Neural progenitor cell (in vitro differentiated cells): ENCODE results near the gene PSTPIP1. TPM values are rescaled to one million over a fixed set of nuclear protein-coding genes. Genes with fewer than 3 reads are reported as not detected.

Experiments used
- DNase-seq: peaks from one replicate; pipeline ENCODE4 v3.0.0-alpha.2; 2016; ENCODE audit warnings: low spot score
- H2AFZ ChIP-seq: fragments of 200-600 bp; sonication (generic); replicated peaks from 2 replicates; pipeline ENCODE4 v1.6.1; 2016; ENCODE audit warnings: antibody characterized with exemption
- H3F3A ChIP-seq: fragments of 200-600 bp; sonication (generic); 2 replicates; pipeline ENCODE4 v1.6.1; 2016; ENCODE audit warnings: antibody characterized with exemption, low read depth
- H3K27ac ChIP-seq: fragments of 200-600 bp; sonication (generic); 2 replicates; pipeline ENCODE4 v1.5.1; 2016; ENCODE audit warnings: mild to moderate bottlenecking
- H3K27me3 ChIP-seq: fragments of 200-600 bp; sonication (generic); 2 replicates; pipeline ENCODE4 v1.6.1; 2016; ENCODE audit warnings: mild to moderate bottlenecking, moderate library complexity
- H3K36me3 ChIP-seq: fragments of 200-600 bp; sonication (generic); 2 replicates; pipeline ENCODE4 v1.5.1; 2016
- H3K4me1 ChIP-seq: fragments of 200-600 bp; sonication (generic); 2 replicates; pipeline ENCODE4 v1.6.1; 2016; ENCODE audit warnings: mixed run types
- H3K4me2 ChIP-seq: fragments of 200-600 bp; sonication (generic); 2 replicates; pipeline ENCODE4 v1.6.1; 2016
- H3K4me3 ChIP-seq: fragments of 200-600 bp; sonication (generic); 2 replicates; pipeline ENCODE4 v1.5.1; 2016
- H3K79me2 ChIP-seq: fragments of 200-600 bp; sonication (generic); 2 replicates; pipeline ENCODE4 v1.6.1; 2016; ENCODE audit warnings: low read depth
- H3K9ac ChIP-seq: fragments of 200-600 bp; sonication (generic); 2 replicates; pipeline ENCODE4 v1.6.1; 2016
- H3K9me3 ChIP-seq: fragments of 200-600 bp; sonication (generic); 2 replicates; pipeline ENCODE4 v1.5.1; 2016; ENCODE audit warnings: low read depth
- H4K20me1 ChIP-seq: fragments of 200-600 bp; sonication (generic); 2 replicates; pipeline ENCODE4 v1.6.1; 2016; ENCODE audit warnings: low read depth
- H3K27ac Mint-ChIP-seq: 3 replicates; pipeline ENCODE4 v1.8.0; 2021; ENCODE audit warnings: mixed read lengths
- H3K27me3 Mint-ChIP-seq: 2 replicates; pipeline ENCODE4 v1.8.0; 2022; ENCODE audit warnings: low read depth, mild to moderate bottlenecking, inconsistent platforms, moderate library complexity, mixed read lengths; ENCODE audit not compliant: insufficient read depth
- H3K36me3 Mint-ChIP-seq: 3 replicates; pipeline ENCODE4 v1.8.0; 2021; ENCODE audit warnings: mixed read lengths
- H3K4me1 Mint-ChIP-seq: 3 replicates; pipeline ENCODE4 v1.8.0; 2021; ENCODE audit warnings: mixed read lengths
- H3K4me3 Mint-ChIP-seq: 3 replicates; pipeline ENCODE4 v1.8.0; 2021; ENCODE audit warnings: mild to moderate bottlenecking, moderate library complexity, mixed read lengths
- H3K9me3 Mint-ChIP-seq: 3 replicates; pipeline ENCODE4 v1.8.0; 2020; ENCODE audit warnings: mixed read lengths
- CTCF ChIP-seq: fragments of 200-600 bp; sonication (generic); IDR thresholded peaks from 2 replicates; pipeline ENCODE4 v1.5.1; 2017; ENCODE audit warnings: antibody characterized with exemption, mild to moderate bottlenecking
- EZH2 ChIP-seq: fragments of 200-600 bp; sonication (generic); IDR thresholded peaks from 2 replicates; pipeline ENCODE4 v1.6.1; 2017; ENCODE audit warnings: antibody characterized with exemption, mild to moderate bottlenecking, moderate library complexity
- EZH2phosphoT487 ChIP-seq: fragments of 200-600 bp; sonication (generic); IDR thresholded peaks from 2 replicates; pipeline ENCODE4 v1.6.1; 2017; ENCODE audit warnings: antibody characterized with exemption
- total RNA-seq: library from RNA; depleted of rRNA; stranded (reverse); fragments of >200 nt; gene quantifications from 2 replicates; pipeline ENCODE4 v1.2.3, GENCODE V29; 2015; ENCODE audit warnings: low replicate concordance

Gene PSTPIP1
- total RNA-seq, 1 donor from 2014 or later, result 0.19 TPM

GRCh38 chr15:77039217-77039533 is 44.2 kb downstream of the PSTPIP1 start:
- Histone ChIP-seq H3K4me2 (no peak overlapping the region), H3K27ac (no peak overlapping the region), H3K79me2 (no peaks in the 10 kb centered on the region), H3K4me1 (peaks cover 7% of the 10 kb centered on the region), H2AFZ (no peak overlapping the region), H3K9ac (no peak overlapping the region), H3F3A (peaks cover 11% of the 10 kb centered on the region), H3K9me3 (no peaks in the 10 kb centered on the region), H3K4me3 (no peak overlapping the region), H4K20me1 (no peaks in the 10 kb centered on the region), H3K27me3 (no peaks in the 10 kb centered on the region), H3K36me3 (no peaks in the 10 kb centered on the region)
- H3K4me3 Mint-ChIP-seq, result no peak overlapping the region
- no peak overlapping the region for H3K27ac Mint-ChIP-seq
- peaks cover 10% of the 10 kb centered on the region for H3K27me3 Mint-ChIP-seq
- H3K9me3 Mint-ChIP-seq, result peaks cover 5% of the 10 kb centered on the region
- no peak for DNase-seq
- H3K36me3 Mint-ChIP-seq, result peaks cover 25% of the 10 kb centered on the region
- peaks cover 6% of the 10 kb centered on the region for H3K4me1 Mint-ChIP-seq
- TF ChIP-seq EZH2phosphoT487, result no peak
- TF ChIP-seq EZH2, result no peak
- TF ChIP-seq CTCF, result no peak

GRCh38 chr15:77039848-77040247 is 44.9 kb downstream of the PSTPIP1 start:
- no peak for TF ChIP-seq EZH2
- TF ChIP-seq EZH2phosphoT487, result no peak
- TF ChIP-seq CTCF, result no peak
- Histone ChIP-seq H3K4me2 (no peak overlapping the region), H4K20me1 (no peaks in the 10 kb centered on the region), H3K27me3 (no peaks in the 10 kb centered on the region), H2AFZ (no peak overlapping the region), H3K9ac (no peak overlapping the region), H3F3A (peaks cover 11% of the 10 kb centered on the region), H3K36me3 (no peaks in the 10 kb centered on the region), H3K79me2 (no peaks in the 10 kb centered on the region), H3K27ac (no peak overlapping the region), H3K4me1 (peaks cover under 1% of the 10 kb centered on the region), H3K4me3 (no peak overlapping the region), H3K9me3 (no peaks in the 10 kb centered on the region)
- Mint-ChIP-seq H3K27me3 (peaks cover 10% of the 10 kb centered on the region), H3K27ac (no peak overlapping the region), H3K9me3 (peaks cover 5% of the 10 kb centered on the region), H3K36me3 (peaks cover 26% of the 10 kb centered on the region), H3K4me1 (no peaks in the 10 kb centered on the region), H3K4me3 (no peak overlapping the region)
- no peak for DNase-seq

- Mint-ChIP-seq H3K27me3 (peaks cover 10% of the 10 kb centered on the region), H3K27ac (no peak overlapping the region), H3K9me3 (peaks cover 5% of the 10 kb centered on the region), H3K4me1 (no peaks in the 10 kb centered on the region), H3K36me3 (peaks cover 34% of the 10 kb centered on the region), H3K4me3 (no peak overlapping the region)
- Histone ChIP-seq H3K9me3 (no peaks in the 10 kb centered on the region), H3K79me2 (no peaks in the 10 kb centered on the region), H3K27ac (no peak overlapping the region), H3K9ac (no peak overlapping the region), H3F3A (peaks cover 11% of the 10 kb centered on the region), H3K27me3 (no peaks in the 10 kb centered on the region), H2AFZ (no peak overlapping the region), H3K4me1 (no peaks in the 10 kb centered on the region), H4K20me1 (peaks cover 3% of the 10 kb centered on the region), H3K4me2 (no peak overlapping the region), H3K4me3 (no peak overlapping the region), H3K36me3 (no peaks in the 10 kb centered on the region)
- TF ChIP-seq EZH2, result no peak
- no peak for TF ChIP-seq EZH2phosphoT487
- no peak for TF ChIP-seq CTCF
- DNase-seq, result no peak
These were observed 45.7 kb downstream of the PSTPIP1 start for GRCh38 chr15:77040673-77041072.
